NCI-H446 (cell line): Measurements from ENCODE around the gene SEZ6.

Experiments
- DNase-seq, 2 experiments: peaks; one replicate each; lab custom pipeline; 2025; lab: John Stamatoyannopoulos, UW

The SEZ6 gene

DNA sequence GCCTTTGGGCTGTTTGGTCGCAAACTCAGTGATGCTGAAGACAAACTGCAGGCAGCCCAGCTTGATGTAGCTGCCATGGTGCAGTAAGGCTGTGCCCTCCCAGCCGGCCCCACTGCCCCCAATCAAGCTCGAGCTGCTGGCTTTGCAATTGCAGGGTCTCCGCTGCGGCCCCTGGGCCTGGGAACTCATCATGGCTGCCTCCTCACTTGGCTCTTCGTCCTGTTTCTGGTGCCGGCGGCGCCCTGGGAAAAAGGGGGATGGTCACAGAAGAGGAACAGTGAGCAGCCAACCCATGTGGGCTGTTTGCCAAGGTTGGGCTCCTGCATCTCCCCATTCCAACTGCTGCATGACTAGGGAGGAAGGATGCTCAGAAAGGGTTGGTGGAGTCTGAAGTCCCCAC is 99.6 kb downstream of the SEZ6 start:
- DNase-seq = no peak
